PC-9 (cell line): ENCODE results near the gene DPYD.

ENCODE experiments used
- CTCF ChIP-seq: fragments of 200-600 bp; sonication (generic); conservative IDR thresholded peaks from 2 replicates; pipeline ENCODE4 v1.6.1; 2017; ENCODE audit warnings: mixed run types, antibody characterized with exemption, mild to moderate bottlenecking, moderate library complexity
- EZH2 ChIP-seq: fragments of 200-600 bp; sonication (generic); IDR thresholded peaks from 2 replicates; pipeline ENCODE4 v1.8.0; 2017; ENCODE audit warnings: antibody characterized with exemption, low read depth

- no peak for TF ChIP-seq CTCF
- TF ChIP-seq EZH2, result no peak
Measured at GRCh38 chr1:97383797-97384196, 537.0 kb downstream of the DPYD start.
